AG04450 (cell line): Measurements from ENCODE around the gene MESP2. TPM values are rescaled to one million over a fixed set of nuclear protein-coding genes. Genes with fewer than 3 reads are reported as not detected.

Experiments
- CTCF ChIA-PET: fragments of 300-600, 350-600 bp; formaldehyde crosslinking; extraction: SDS; loops from one replicate; lab custom pipeline; 2022; ENCODE audit warnings: antibody characterized with exemption, inconsistent platforms; lab: Charles Lee
- POLR2A ChIA-PET: fragments of 350-600 bp; formaldehyde crosslinking; extraction: SDS; loops from one replicate; lab custom pipeline; 2021; ENCODE audit warnings: antibody characterized with exemption, inconsistent platforms; lab: Yijun Ruan, JAX
- DNase-seq: peaks from one replicate; pipeline ENCODE4 v3.0.0-alpha.2; 2011; ENCODE audit warnings: low read depth, low spot score
- H3K27ac ChIP-seq: one replicate; pipeline ENCODE4 v1.5.1; 2012; ENCODE audit warnings: low read depth, low read length, control low read depth
- H3K27me3 ChIP-seq: one replicate; pipeline ENCODE4 v1.6.0; 2012; ENCODE audit warnings: low read length; ENCODE audit not compliant: control insufficient read depth, insufficient read depth
- H3K4me3 ChIP-seq: 2 replicates; pipeline ENCODE4 v1.5.1; 2011; ENCODE audit warnings: mild to moderate bottlenecking, low read depth, low read length, control low read depth
- H3K9me3 ChIP-seq: 2 replicates; pipeline ENCODE4 v1.5.1; 2012; ENCODE audit warnings: low read length; ENCODE audit not compliant: control insufficient read depth, insufficient read depth
- CTCF ChIP-seq: IDR thresholded peaks from 2 replicates; pipeline ENCODE4 v1.5.1; 2011; ENCODE audit warnings: low read depth, low read length, control low read depth, inconsistent platforms
- polyA plus RNA-seq: library from polyadenylated mRNA; depleted of rRNA; stranded (reverse); fragments of >200 nt; gene quantifications from 2 replicates; pipeline ENCODE4 v1.2.3, GENCODE V29; 2011

The MESP2 gene
- polyA plus RNA-seq, 1 experiment = 0.20 TPM

- Histone ChIP-seq H3K27ac (no peak overlapping the region), H3K4me3 (no peak overlapping the region), H3K9me3 (no peaks in the 10 kb centered on the region; the same call in 1 of the 2 replicates), H3K27me3 (peaks cover 8% of the 10 kb centered on the region)
- POLR2A ChIA-PET = no interaction called here
- no peak for DNase-seq
- CTCF ChIA-PET = interaction anchor here (0.6 to 19.0 kb wide), 4 partner anchors 16 to 134 kb away, joined by 4 to 498 read pairs (median 12); partner anchors contain the start of gene MESP2
- no peak for TF ChIP-seq CTCF
These were observed 21.6 kb upstream of the MESP2 start for GRCh38 chr15:89754361-89755154.

GRCh38 chr15:89755701-89756100 lies 20.4 kb upstream of the MESP2 start:
- no peak for TF ChIP-seq CTCF
- DNase-seq = no peak
- Histone ChIP-seq H3K27me3 (no peaks in the 10 kb centered on the region), H3K9me3 (no peaks in the 10 kb centered on the region), H3K4me3 (no peak overlapping the region), H3K27ac (no peak overlapping the region)
- POLR2A ChIA-PET = no interaction called here
- CTCF ChIA-PET = interaction anchor here (2.5 to 19.0 kb wide), 2 partner anchors 120 to 133 kb away, joined by 19 to 498 read pairs; no protein-coding TSS in a partner anchor

- no peak for TF ChIP-seq CTCF
- no peak for DNase-seq
- Histone ChIP-seq H3K4me3 (no peak overlapping the region), H3K9me3 (no peaks in the 10 kb centered on the region), H3K27ac (no peak overlapping the region), H3K27me3 (no peaks in the 10 kb centered on the region)
- ChIA-PET CTCF (interaction anchor here (0.7 to 19.0 kb wide), 6 partner anchors 17 to 196 kb away, joined by 3 to 498 read pairs (median 4); partner anchors contain the start of gene AP3S2), POLR2A (interaction anchor here (0.7 kb wide), 2 partner anchors 51 to 96 kb away, joined by 3 read pairs; no protein-coding TSS in a partner anchor)
These were observed 19.2 kb upstream of the MESP2 start for GRCh38 chr15:89756897-89757296.

- Histone ChIP-seq H3K4me3 (no peak overlapping the region), H3K9me3 (no peaks in the 10 kb centered on the region), H3K27ac (no peak overlapping the region), H3K27me3 (no peaks in the 10 kb centered on the region)
- no peak for DNase-seq
- no peak for TF ChIP-seq CTCF
- ChIA-PET CTCF (interaction anchor here (5.4 to 19.0 kb wide), 3 partner anchors 15 to 130 kb away, joined by 58 to 498 read pairs (median 149); partner anchors contain the start of gene MESP2), POLR2A (no interaction called here)
These were observed 17.8 kb upstream of the MESP2 start for GRCh38 chr15:89758283-89758682.

GRCh38 chr15:89758981-89759380 lies 17.2 kb upstream of the MESP2 start:
- no peak for DNase-seq
- H3K4me3 ChIP-seq = no peak overlapping the region
- no peak overlapping the region for H3K27ac ChIP-seq
- CTCF ChIA-PET = interaction anchor here (1.6 to 19.0 kb wide), 5 partner anchors 10 to 154 kb away, joined by 4 to 498 read pairs (median 58); partner anchors contain the start of genes ARPIN and MESP2
- H3K9me3 ChIP-seq = no peaks in the 10 kb centered on the region
- no peaks in the 10 kb centered on the region for H3K27me3 ChIP-seq
- POLR2A ChIA-PET = no interaction called here
- no peak for TF ChIP-seq CTCF
